Mesenchymal stem cell (in vitro differentiated cells and primary cell): ENCODE measurements around the gene RAC3.
A peak's percentile ranks its signal among the peaks of the same experiment; 100 is the strongest.

ENCODE experiments used
- DNase-seq: peaks from one replicate; pipeline ENCODE4 v3.0.0-alpha.2; 2013
- H2AFZ ChIP-seq: one replicate; pipeline ENCODE4 v1.6.1; 2013; ENCODE audit warnings: low read depth, mild to moderate bottlenecking, control low read depth, inconsistent platforms, low read length, moderate library complexity
- H2AK5ac ChIP-seq: 2 replicates; pipeline ENCODE4 v1.6.1; 2013; ENCODE audit warnings: low read length, moderate library complexity, mild to moderate bottlenecking, inconsistent platforms; ENCODE audit not compliant: severe bottlenecking
- H2BK120ac ChIP-seq: one replicate; pipeline ENCODE4 v1.6.1; 2013; ENCODE audit warnings: low read depth, mild to moderate bottlenecking, inconsistent platforms, low read length, moderate library complexity
- H2BK12ac ChIP-seq, 2 experiments: one replicate each; pipeline ENCODE4 v1.6.1; 2013; ENCODE audit warnings: inconsistent platforms in 2 of 2, low read length in 2 of 2, mild to moderate bottlenecking in 2 of 2, moderate library complexity in 2 of 2, control low read depth in 1 of 2
- H2BK15ac ChIP-seq: one replicate; pipeline ENCODE4 v1.6.1; 2013; ENCODE audit warnings: mild to moderate bottlenecking, low read depth, inconsistent platforms; ENCODE audit not compliant: poor library complexity, severe bottlenecking
- H2BK5ac ChIP-seq: 2 replicates; pipeline ENCODE4 v1.6.1; 2013; ENCODE audit warnings: low read depth, mild to moderate bottlenecking, low read length, control low read depth, inconsistent platforms; ENCODE audit not compliant: poor library complexity, severe bottlenecking
- H3K14ac ChIP-seq, 2 experiments: one replicate each; pipeline ENCODE4 v1.6.1; 2013; ENCODE audit warnings: inconsistent platforms in 2 of 2, low read length in 2 of 2, control low read depth in 1 of 2, mild to moderate bottlenecking in 1 of 2, moderate library complexity in 1 of 2
- H3K18ac ChIP-seq, 2 experiments: one replicate each; pipeline ENCODE4 v1.6.1; 2013; ENCODE audit warnings: inconsistent platforms in 2 of 2, low read length in 2 of 2, control low read depth in 1 of 2, low read depth in 1 of 2, mild to moderate bottlenecking in 1 of 2
- H3K23ac ChIP-seq, 2 experiments: one replicate each; pipeline ENCODE4 v1.6.1; 2013; ENCODE audit warnings: inconsistent platforms in 2 of 2, low read length in 2 of 2, mild to moderate bottlenecking in 2 of 2, moderate library complexity in 2 of 2, control low read depth in 1 of 2
- H3K27ac ChIP-seq: 2 replicates; pipeline ENCODE4 v1.5.1; 2013; ENCODE audit warnings: mild to moderate bottlenecking, moderate library complexity, low read length, control low read depth, inconsistent platforms; ENCODE audit not compliant: poor library complexity, severe bottlenecking
- H3K27me3 ChIP-seq, 2 experiments: 2 replicates each; pipeline versions ENCODE4 v1.6.1 to v1.7.0; 2013; ENCODE audit warnings: low read length in 2 of 2, mild to moderate bottlenecking in 2 of 2, moderate library complexity in 2 of 2, control low read depth in 1 of 2, inconsistent platforms in 1 of 2; ENCODE audit not compliant: control insufficient read depth in 1 of 2, insufficient read depth in 1 of 2
- H3K36me3 ChIP-seq, 2 experiments: 2 replicates each; pipeline versions ENCODE4 v1.6.1 to v1.7.0; 2013; ENCODE audit warnings: low read length in 2 of 2, control low read depth in 1 of 2, inconsistent platforms in 1 of 2, low read depth in 1 of 2, mild to moderate bottlenecking in 1 of 2; ENCODE audit not compliant: insufficient read depth in 2 of 2, control insufficient read depth in 1 of 2
- H3K4ac ChIP-seq, 2 experiments: one replicate each; pipeline ENCODE4 v1.6.1; 2013; ENCODE audit warnings: inconsistent platforms in 2 of 2, low read length in 2 of 2, mild to moderate bottlenecking in 2 of 2, moderate library complexity in 2 of 2, control low read depth in 1 of 2, low read depth in 1 of 2
- H3K4me1 ChIP-seq: 2 replicates; pipeline ENCODE4 v1.6.1; 2013; ENCODE audit warnings: low read depth, low read length, control low read depth; ENCODE audit not compliant: control insufficient read depth, insufficient read depth
- H3K4me2 ChIP-seq: 2 replicates; pipeline ENCODE4 v1.6.1; 2013; ENCODE audit warnings: low read length, mild to moderate bottlenecking, inconsistent platforms; ENCODE audit not compliant: poor library complexity, severe bottlenecking
- H3K4me3 ChIP-seq, 2 experiments: 2 replicates each; pipeline versions ENCODE4 v1.5.1 to v1.7.0; 2013; ENCODE audit warnings: low read length in 2 of 2, mild to moderate bottlenecking in 2 of 2, control low read depth in 1 of 2, low read depth in 1 of 2; ENCODE audit not compliant: insufficient read depth in 1 of 2
- H3K79me1 ChIP-seq: replicated peaks from 2 replicates; pipeline ENCODE4 v1.6.1; 2013; ENCODE audit warnings: mild to moderate bottlenecking, control low read depth, low read length, inconsistent platforms; ENCODE audit not compliant: poor library complexity, severe bottlenecking
- H3K9ac ChIP-seq: 2 replicates; pipeline ENCODE4 v1.7.0; 2013; ENCODE audit warnings: mild to moderate bottlenecking, low read length, moderate library complexity
- H3K9me3 ChIP-seq: 2 replicates; pipeline ENCODE4 v1.7.0; 2013; ENCODE audit warnings: mild to moderate bottlenecking, low read length; ENCODE audit not compliant: control insufficient read depth
- H4K8ac ChIP-seq: one replicate; pipeline ENCODE4 v1.6.1; 2013; ENCODE audit warnings: inconsistent platforms, mild to moderate bottlenecking, low read length, moderate library complexity
- H4K91ac ChIP-seq: one replicate; pipeline ENCODE4 v1.6.1; 2013; ENCODE audit warnings: mild to moderate bottlenecking, low read length, inconsistent platforms
- WGBS: methylation state at CpG from one replicate; pipeline ENCODE4 v1.1.7; 2013; ENCODE audit warnings: mixed read lengths; 5-methylcytosine and 5-hydroxymethylcytosine counted together

Gene RAC3

GRCh38 chr17:82058230-82058854, 26.9 kb downstream of the RAC3 start:
- H2AK5ac ChIP-seq: no peak overlapping the region

GRCh38 chr17:82058855-82059249, 27.4 kb downstream of the RAC3 start:
- H3K36me3 ChIP-seq: peaks cover 90 to 100% of the 10 kb centered on the region in 2 experiments
- H3K27ac ChIP-seq: no peak overlapping the region
- WGBS: 95% methylated on average over 10 of the region's 10 CpGs
- no peak overlapping the region for H2BK12ac ChIP-seq
- no peak overlapping the region for H4K91ac ChIP-seq
- H2BK15ac ChIP-seq: no peak overlapping the region
- H3K4ac ChIP-seq: no peak overlapping the region
- H3K9me3 ChIP-seq: no peaks in the 10 kb centered on the region
- no peak overlapping the region for H3K4me3 ChIP-seq
- no peaks in the 10 kb centered on the region for H3K27me3 ChIP-seq
- DNase-seq: no peak
- no peak overlapping the region for H2AK5ac ChIP-seq
- H3K4me1 ChIP-seq: peaks cover 13% of the 10 kb centered on the region
- no peak overlapping the region for H3K14ac ChIP-seq
- no peak overlapping the region for H2BK5ac ChIP-seq
- H3K79me1 ChIP-seq: peaks cover 30% of the 10 kb centered on the region
- peak overlapping the region; percentile 12 for H4K8ac ChIP-seq
- H2AFZ ChIP-seq: no peak overlapping the region
- no peak overlapping the region for H3K4me2 ChIP-seq
- H3K18ac ChIP-seq: no peak overlapping the region
- no peak overlapping the region for H3K23ac ChIP-seq
- H3K9ac ChIP-seq: no peak overlapping the region
- H2BK120ac ChIP-seq: no peak overlapping the region

More at GRCh38 chr17:82058230-82058854, 26.9 kb downstream of the RAC3 start:
- Histone ChIP-seq H2BK5ac (no peak overlapping the region), H3K4me1 (peaks cover 15% of the 10 kb centered on the region), H2BK120ac (no peak overlapping the region), H3K9me3 (no peaks in the 10 kb centered on the region), H3K27ac (no peak overlapping the region), H3K4me2 (no peak overlapping the region), H3K23ac (no peak overlapping the region), H3K18ac (no peak overlapping the region), H3K14ac (no peak overlapping the region), H4K8ac (no peak overlapping the region), H2AFZ (no peak overlapping the region), H3K9ac (no peak overlapping the region), H3K36me3 (peaks cover 89 to 100% of the 10 kb centered on the region in 2 experiments), H3K27me3 (no peaks in the 10 kb centered on the region), H2BK15ac (no peak overlapping the region), H3K4me3 (no peak overlapping the region), H4K91ac (no peak overlapping the region), H3K4ac (no peak overlapping the region), H2BK12ac (no peak overlapping the region), H3K79me1 (peaks cover 35% of the 10 kb centered on the region)
- no peak for DNase-seq
- 95% methylated on average over 17 of the region's 17 CpGs for WGBS

- peaks cover 17% of the 10 kb centered on the region for H3K4me1 ChIP-seq
- H2BK15ac ChIP-seq: no peak overlapping the region
- no peak overlapping the region for H3K18ac ChIP-seq
- peaks cover 84 to 98% of the 10 kb centered on the region in 2 experiments for H3K36me3 ChIP-seq
- no peak overlapping the region for H2BK5ac ChIP-seq
- H4K91ac ChIP-seq: no peak overlapping the region
- no peak overlapping the region for H2BK120ac ChIP-seq
- no peaks in the 10 kb centered on the region for H3K9me3 ChIP-seq
- no peak overlapping the region for H3K9ac ChIP-seq
- H2AFZ ChIP-seq: no peak overlapping the region
- H3K23ac ChIP-seq: no peak overlapping the region
- peaks cover 27% of the 10 kb centered on the region for H3K79me1 ChIP-seq
- no peaks in the 10 kb centered on the region for H3K27me3 ChIP-seq
- H3K27ac ChIP-seq: no peak overlapping the region
- no peak overlapping the region for H3K4me3 ChIP-seq
- H2BK12ac ChIP-seq: no peak overlapping the region
- DNase-seq: no peak
- WGBS: 91% methylated on average over 19 of the region's 19 CpGs
- no peak overlapping the region for H3K4me2 ChIP-seq
- no peak overlapping the region for H3K14ac ChIP-seq
- H4K8ac ChIP-seq: no peak overlapping the region
- no peak overlapping the region for H3K4ac ChIP-seq
- no peak overlapping the region for H2AK5ac ChIP-seq
Observed at GRCh38 chr17:82059272-82060000, 28.0 kb downstream of the RAC3 start.

DNA sequence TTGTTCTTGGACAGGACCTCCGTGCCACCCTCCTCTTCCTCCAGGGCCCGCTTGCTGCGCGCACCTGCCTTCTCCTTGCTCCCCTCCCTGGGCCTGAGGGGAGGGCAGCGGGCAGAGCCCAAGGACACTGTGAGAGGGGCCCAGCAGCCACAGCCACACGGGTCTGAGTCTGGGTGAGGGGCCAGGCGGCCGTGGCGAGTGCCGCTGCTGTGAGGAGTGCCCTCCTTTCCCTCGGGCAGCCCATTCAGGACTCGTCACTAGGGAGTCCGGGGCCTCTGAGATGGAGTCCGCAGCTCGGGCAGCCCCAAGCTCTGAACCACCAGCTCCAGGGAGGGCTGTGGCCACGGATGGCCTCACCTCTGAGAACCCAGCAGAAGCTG, 28.5 kb downstream of the RAC3 start:
- no peak overlapping the region for H2BK5ac ChIP-seq
- no peak overlapping the region for H2BK15ac ChIP-seq
- H2AFZ ChIP-seq: no peak overlapping the region
- no peak overlapping the region for H3K9ac ChIP-seq
- no peak overlapping the region for H3K14ac ChIP-seq
- H3K18ac ChIP-seq: no peak overlapping the region
- no peak overlapping the region for H2BK120ac ChIP-seq
- no peak overlapping the region for H4K91ac ChIP-seq
- H3K4me1 ChIP-seq: peaks cover 23% of the 10 kb centered on the region
- H3K23ac ChIP-seq: no peak overlapping the region
- H3K27ac ChIP-seq: no peak overlapping the region
- no peak overlapping the region for H2BK12ac ChIP-seq
- no peak overlapping the region for H3K4ac ChIP-seq
- H3K4me2 ChIP-seq: no peak overlapping the region
- H2AK5ac ChIP-seq: no peak overlapping the region
- no peaks in the 10 kb centered on the region for H3K27me3 ChIP-seq
- no peak for DNase-seq
- peaks cover 78 to 94% of the 10 kb centered on the region in 2 experiments for H3K36me3 ChIP-seq
- H3K79me1 ChIP-seq: peaks cover 21% of the 10 kb centered on the region
- WGBS: 94% methylated on average over 16 of the region's 16 CpGs
- H3K4me3 ChIP-seq: no peak overlapping the region
- no peak overlapping the region for H4K8ac ChIP-seq
- no peaks in the 10 kb centered on the region for H3K9me3 ChIP-seq
